WERI-Rb-1 (cell line): ENCODE data around the gene APBB1IP.

Source experiments
- DNase-seq: peaks from one replicate; pipeline ENCODE4 v3.0.0-alpha.2; 2020
- H3K27ac ChIP-seq: fragments of 250-450 bp; sonication (Bioruptor Pico); 2 replicates; pipeline ENCODE4 v1.5.1; 2020; ENCODE audit warnings: mild to moderate bottlenecking, moderate library complexity
- H3K27me3 ChIP-seq: fragments of 250-450 bp; sonication (Bioruptor Pico); 2 replicates; pipeline ENCODE4 v1.5.1; 2021; ENCODE audit warnings: mild to moderate bottlenecking, low read depth, moderate library complexity; ENCODE audit not compliant: insufficient read depth, severe bottlenecking
- H3K36me3 ChIP-seq: fragments of 250-450 bp; sonication (Bioruptor Pico); 2 replicates; pipeline ENCODE4 v1.5.1; 2020; ENCODE audit warnings: mild to moderate bottlenecking, moderate library complexity
- H3K4me3 ChIP-seq: 2 replicates; pipeline ENCODE4 v1.5.1; 2011; ENCODE audit warnings: low read depth, mild to moderate bottlenecking, control low read depth, low read length
- H3K9me3 ChIP-seq: fragments of 250-450 bp; sonication (Bioruptor Pico); 2 replicates; pipeline ENCODE4 v1.5.1; 2021; ENCODE audit warnings: mild to moderate bottlenecking, moderate library complexity; ENCODE audit not compliant: severe bottlenecking
- TF ChIP-seq, protein P1 (sequence below): IDR thresholded peaks from 2 replicates; pipeline ENCODE4 v1.5.1; 2011; ENCODE audit warnings: low read depth, mild to moderate bottlenecking, control low read depth, inconsistent platforms, low read length

APBB1IP gene

DNA sequence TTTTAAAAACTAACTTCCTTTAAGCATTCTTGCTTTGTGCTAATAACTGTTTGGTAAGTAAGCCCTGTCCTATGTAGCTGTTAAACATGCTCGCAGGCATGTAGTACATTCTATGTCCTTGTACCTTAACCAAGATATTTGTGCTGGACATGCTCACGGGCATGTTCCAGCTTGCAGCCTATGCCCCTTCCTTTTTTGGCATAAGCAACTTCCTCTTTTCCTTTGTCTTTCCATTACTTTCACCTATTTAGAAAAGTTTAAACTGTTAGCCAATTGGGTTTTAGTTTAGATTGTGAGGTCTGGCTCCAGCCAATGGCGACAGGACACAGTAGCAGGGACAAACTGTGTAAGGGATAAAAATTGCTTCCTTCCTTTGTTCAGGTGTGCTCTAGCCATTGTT lies 14.4 kb upstream of the APBB1IP start:
- Histone ChIP-seq H3K36me3 (no peaks in the 10 kb centered on the region), H3K27me3 (no peaks in the 10 kb centered on the region), H3K4me3 (no peak overlapping the region), H3K27ac (no peak overlapping the region), H3K9me3 (no peaks in the 10 kb centered on the region)
- DNase-seq, result no peak
- TF ChIP-seq, protein P1, sequence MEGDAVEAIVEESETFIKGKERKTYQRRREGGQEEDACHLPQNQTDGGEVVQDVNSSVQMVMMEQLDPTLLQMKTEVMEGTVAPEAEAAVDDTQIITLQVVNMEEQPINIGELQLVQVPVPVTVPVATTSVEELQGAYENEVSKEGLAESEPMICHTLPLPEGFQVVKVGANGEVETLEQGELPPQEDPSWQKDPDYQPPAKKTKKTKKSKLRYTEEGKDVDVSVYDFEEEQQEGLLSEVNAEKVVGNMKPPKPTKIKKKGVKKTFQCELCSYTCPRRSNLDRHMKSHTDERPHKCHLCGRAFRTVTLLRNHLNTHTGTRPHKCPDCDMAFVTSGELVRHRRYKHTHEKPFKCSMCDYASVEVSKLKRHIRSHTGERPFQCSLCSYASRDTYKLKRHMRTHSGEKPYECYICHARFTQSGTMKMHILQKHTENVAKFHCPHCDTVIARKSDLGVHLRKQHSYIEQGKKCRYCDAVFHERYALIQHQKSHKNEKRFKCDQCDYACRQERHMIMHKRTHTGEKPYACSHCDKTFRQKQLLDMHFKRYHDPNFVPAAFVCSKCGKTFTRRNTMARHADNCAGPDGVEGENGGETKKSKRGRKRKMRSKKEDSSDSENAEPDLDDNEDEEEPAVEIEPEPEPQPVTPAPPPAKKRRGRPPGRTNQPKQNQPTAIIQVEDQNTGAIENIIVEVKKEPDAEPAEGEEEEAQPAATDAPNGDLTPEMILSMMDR, result no peak

- Histone ChIP-seq H3K27me3 (no peaks in the 10 kb centered on the region), H3K4me3 (no peak overlapping the region), H3K9me3 (no peaks in the 10 kb centered on the region), H3K27ac (no peak overlapping the region), H3K36me3 (no peaks in the 10 kb centered on the region)
- DNase-seq, result no peak
- TF ChIP-seq, protein P1, result no peak
Observed at GRCh38 chr10:26430641-26431163, 7.4 kb upstream of the APBB1IP start.

DNA sequence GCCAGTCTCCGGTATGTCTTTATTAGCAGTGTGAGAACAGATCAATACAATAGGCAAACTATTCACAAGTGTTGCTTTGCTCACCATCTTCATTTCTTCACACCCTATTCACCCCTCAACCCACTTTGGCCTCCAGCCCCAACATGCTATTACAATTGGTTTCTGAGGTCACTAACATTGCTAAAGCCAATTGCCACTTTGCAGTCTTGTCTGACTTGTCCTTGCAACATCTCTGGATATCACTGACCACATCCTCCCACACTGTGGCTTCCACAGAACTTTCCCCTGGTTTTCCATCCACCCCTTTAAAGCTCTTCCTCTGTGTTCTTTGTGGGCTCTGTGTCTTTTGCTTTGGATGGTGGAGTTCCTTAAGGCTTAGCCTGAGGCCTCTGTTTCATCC lies 5.2 kb upstream of the APBB1IP start:
- Histone ChIP-seq H3K27me3 (no peaks in the 10 kb centered on the region), H3K9me3 (no peaks in the 10 kb centered on the region), H3K27ac (no peak overlapping the region), H3K4me3 (no peak overlapping the region), H3K36me3 (no peaks in the 10 kb centered on the region)
- TF ChIP-seq, protein P1, result no peak
- DNase-seq, result no peak

GRCh38 chr10:26435852-26436251 lies 2.3 kb upstream of the APBB1IP start:
- DNase-seq, result no peak
- Histone ChIP-seq H3K27ac (no peak overlapping the region), H3K9me3 (no peaks in the 10 kb centered on the region), H3K36me3 (no peaks in the 10 kb centered on the region), H3K4me3 (no peak overlapping the region), H3K27me3 (no peaks in the 10 kb centered on the region)
- TF ChIP-seq, protein P1, result no peak

GRCh38 chr10:26436848-26437247 lies 1.3 kb upstream of the APBB1IP start:
- no peaks in the 10 kb centered on the region for H3K27me3 ChIP-seq
- no peaks in the 10 kb centered on the region for H3K9me3 ChIP-seq
- H3K4me3 ChIP-seq, result no peak overlapping the region
- H3K27ac ChIP-seq, result no peak overlapping the region
- DNase-seq, result no peak
- H3K36me3 ChIP-seq, result no peaks in the 10 kb centered on the region
- TF ChIP-seq, protein P1, result no peak

DNA sequence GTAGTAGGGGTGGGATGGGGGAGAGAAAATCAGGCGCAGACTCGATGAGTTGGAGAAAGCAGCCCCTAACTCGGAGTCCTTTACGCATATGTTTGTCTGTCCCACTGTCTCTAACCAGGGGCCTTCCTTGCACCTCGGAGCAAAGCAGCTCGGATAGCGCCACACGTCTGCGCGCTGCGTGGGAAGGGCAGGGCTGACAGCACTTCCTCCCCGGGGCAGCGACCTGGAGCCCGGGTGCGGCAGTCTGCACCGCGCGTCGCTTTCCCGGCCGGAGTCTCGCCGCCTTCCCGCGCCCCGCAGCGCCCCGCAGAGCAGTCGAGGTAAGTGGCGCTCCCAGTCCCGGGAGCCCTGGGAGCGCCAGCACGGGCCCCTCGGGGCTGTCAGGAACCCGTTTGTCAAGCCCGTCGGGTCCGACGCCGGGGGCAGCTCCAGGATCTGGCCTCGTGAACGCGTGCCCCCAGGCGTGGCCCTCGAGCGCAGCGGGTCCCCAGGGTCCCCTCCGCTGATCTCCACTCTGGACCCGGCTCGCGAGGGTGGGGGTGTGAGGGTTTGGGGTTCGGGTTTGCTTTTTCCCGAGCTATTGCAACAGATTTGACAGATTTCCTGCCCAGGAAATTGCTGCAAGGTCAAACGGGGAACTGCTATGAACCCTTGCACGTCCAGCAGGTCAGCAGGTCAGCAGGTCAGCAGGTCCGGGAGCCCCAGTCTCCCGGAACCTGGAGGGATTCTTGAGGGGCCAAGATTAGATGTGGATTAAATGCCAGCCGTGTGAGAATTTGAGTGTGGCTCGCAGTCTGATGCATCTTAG lies 597 bp downstream of the APBB1IP start:
- no peaks in the 10 kb centered on the region for H3K9me3 ChIP-seq
- no peaks in the 10 kb centered on the region for H3K36me3 ChIP-seq
- no peaks in the 10 kb centered on the region for H3K27me3 ChIP-seq
- H3K4me3 ChIP-seq, result no peak overlapping the region
- DNase-seq, result no peak
- TF ChIP-seq, protein P1, result no peak
- H3K27ac ChIP-seq, result no peak overlapping the region
